HEK293 (cell line): ENCODE measurements around the gene CAGE1.

Experiments
- ELK4 ChIP-seq: IDR thresholded peaks from 2 replicates; pipeline ENCODE4 v1.6.1; 2011; ENCODE audit warnings: mild to moderate bottlenecking, low read depth, low read length, borderline replicate concordance
- MEIS1 ChIP-seq: sonication (generic); formaldehyde crosslinking; IDR thresholded peaks from 2 replicates; pipeline ENCODE4 v1.8.1; 2022; ENCODE audit warnings: missing genetic modification reagents, mild to moderate bottlenecking, borderline replicate concordance
- PBX3 ChIP-seq: sonication (generic); formaldehyde crosslinking; IDR thresholded peaks from 2 replicates; pipeline ENCODE4 v1.8.1; 2022; ENCODE audit warnings: mild to moderate bottlenecking, moderate library complexity, missing genetic modification reagents
- PRDM1 ChIP-seq: fragments of 450-650 bp; formaldehyde crosslinking; IDR thresholded peaks from 2 replicates; pipeline ENCODE4; 2016; ENCODE audit warnings: missing biosample characterization, missing genetic modification characterization
- SALL2 ChIP-seq: fragments of 450-650 bp; formaldehyde crosslinking; IDR thresholded peaks from 2 replicates; pipeline ENCODE4 v1.5.0; 2017; ENCODE audit warnings: missing biosample characterization, mild to moderate bottlenecking, missing genetic modification characterization, borderline replicate concordance
- SP2 ChIP-seq: fragments of 450-650 bp; formaldehyde crosslinking; IDR thresholded peaks from 2 replicates; pipeline ENCODE4 v1.5.1; 2016; ENCODE audit warnings: missing biosample characterization, missing genetic modification characterization
- TSHZ1 ChIP-seq: fragments of 450-650 bp; formaldehyde crosslinking; IDR thresholded peaks from 2 replicates; pipeline ENCODE4 v1.5.1; 2016; ENCODE audit warnings: missing biosample characterization, missing genetic modification characterization, borderline replicate concordance
- ZBTB44 ChIP-seq: fragments of 450-650 bp; IDR thresholded peaks from 2 replicates; pipeline ENCODE4 v1.5.1; 2018; ENCODE audit warnings: missing biosample characterization, mild to moderate bottlenecking, missing genetic modification characterization
- ZBTB7A ChIP-seq: fragments of 450-650 bp; formaldehyde crosslinking; IDR thresholded peaks from 2 replicates; pipeline ENCODE4 v1.5.1; 2016; ENCODE audit warnings: low read depth, missing biosample characterization, missing genetic modification characterization
- ZNF155 ChIP-seq: fragments of 450-650 bp; formaldehyde crosslinking; IDR thresholded peaks from 2 replicates; pipeline ENCODE4 v1.5.1; 2016; ENCODE audit warnings: missing biosample characterization, missing genetic modification characterization
- ZNF157 ChIP-seq: fragments of 450-650 bp; formaldehyde crosslinking; IDR thresholded peaks from 2 replicates; pipeline ENCODE4 v1.5.1; 2016; ENCODE audit warnings: missing biosample characterization, missing genetic modification characterization
- ZNF239 ChIP-seq: fragments of 450-650 bp; formaldehyde crosslinking; IDR thresholded peaks from 2 replicates; pipeline ENCODE4 v1.5.1; 2016; ENCODE audit warnings: missing biosample characterization, missing genetic modification characterization
- ZNF292 ChIP-seq: fragments of 450-650 bp; formaldehyde crosslinking; IDR thresholded peaks from 2 replicates; pipeline ENCODE4 v1.5.1; 2016; ENCODE audit warnings: low read depth, missing biosample characterization, missing genetic modification characterization, borderline replicate concordance
- ZNF302 ChIP-seq: fragments of 450-650 bp; formaldehyde crosslinking; IDR thresholded peaks from 2 replicates; pipeline ENCODE4 v1.5.1; 2016; ENCODE audit warnings: missing biosample characterization, missing genetic modification characterization, low read depth
- ZNF311 ChIP-seq: fragments of 450-650 bp; formaldehyde crosslinking; IDR thresholded peaks from 2 replicates; pipeline ENCODE4 v1.5.1; 2017; ENCODE audit warnings: missing biosample characterization, missing genetic modification characterization, borderline replicate concordance
- ZNF391 ChIP-seq: fragments of 450-650 bp; formaldehyde crosslinking; IDR thresholded peaks from 2 replicates; pipeline ENCODE4 v1.5.1; 2016; ENCODE audit warnings: low read depth, missing biosample characterization, missing genetic modification characterization, borderline replicate concordance
- ZNF398 ChIP-seq: fragments of 450-650 bp; formaldehyde crosslinking; IDR thresholded peaks from 2 replicates; pipeline ENCODE4 v1.5.1; 2017; ENCODE audit warnings: missing biosample characterization, missing genetic modification characterization
- ZNF514 ChIP-seq: fragments of 450-650 bp; formaldehyde crosslinking; IDR thresholded peaks from 2 replicates; pipeline ENCODE4 v1.5.1; 2016; ENCODE audit warnings: missing biosample characterization, missing genetic modification characterization
- ZNF561 ChIP-seq: fragments of 450-650 bp; IDR thresholded peaks from 2 replicates; pipeline ENCODE4 v1.5.1; 2018; ENCODE audit warnings: missing biosample characterization, missing genetic modification characterization, borderline replicate concordance
- ZNF571 ChIP-seq: fragments of 450-650 bp; formaldehyde crosslinking; IDR thresholded peaks from 2 replicates; pipeline ENCODE4 v1.5.0; 2017; ENCODE audit warnings: missing biosample characterization, missing genetic modification characterization
- ZNF645 ChIP-seq: fragments of 450-650 bp; formaldehyde crosslinking; IDR thresholded peaks from 2 replicates; pipeline ENCODE4; 2016; ENCODE audit warnings: missing biosample characterization, missing genetic modification characterization
- ZNF692 ChIP-seq: fragments of 450-650 bp; formaldehyde crosslinking; IDR thresholded peaks from 2 replicates; pipeline ENCODE4 v1.5.1; 2016; ENCODE audit warnings: missing biosample characterization, missing genetic modification characterization
- ZNF704 ChIP-seq: fragments of 450-650 bp; formaldehyde crosslinking; IDR thresholded peaks from 2 replicates; pipeline ENCODE4 v1.5.1; 2016; ENCODE audit warnings: missing biosample characterization, missing genetic modification characterization
- ZNF777 ChIP-seq: fragments of 450-650 bp; formaldehyde crosslinking; IDR thresholded peaks from 2 replicates; pipeline ENCODE4 v1.5.1; 2017; ENCODE audit warnings: missing biosample characterization, missing genetic modification characterization, borderline replicate concordance
- ZXDB ChIP-seq: fragments of 450-650 bp; formaldehyde crosslinking; IDR thresholded peaks from 2 replicates; pipeline ENCODE4 v1.5.1; 2016; ENCODE audit warnings: missing biosample characterization, missing genetic modification characterization

Gene CAGE1

GRCh38 chr6:7389451-7390225 lies at the start of gene CAGE1, which contains the start of gene RIOK1 (continued):
- no peak for TF ChIP-seq ZNF391 (tag by site-specific recombination)
- TF ChIP-seq ZNF514 (tag by site-specific recombination), result no peak
- TF ChIP-seq ZXDB (tag by site-specific recombination), result peak; percentile 88
- 0 out of 2 replicates have a peak, but pooled peaks have one; percentile 32 for TF ChIP-seq MEIS1 (CRISPR knock-in tag)
- no peak for TF ChIP-seq ZNF155 (tag by site-specific recombination)
- TF ChIP-seq ZBTB7A (tag by site-specific recombination), result no peak
- TF ChIP-seq ZNF311, result no peak
- no peak for TF ChIP-seq PRDM1 (tag by site-specific recombination)
- TF ChIP-seq ZNF777, result peak; percentile 92
- peak; percentile 42; the same call in 1 of the 2 replicates for TF ChIP-seq ZNF398 (tag by site-specific recombination)
- TF ChIP-seq ZNF704 (tag by site-specific recombination), result peak; percentile 70; the same call in 1 of the 2 replicates
- TF ChIP-seq ZBTB44, result no peak
- TF ChIP-seq ZNF561 (tag by site-specific recombination), result peak; percentile 56
- no peak for TF ChIP-seq PBX3 (CRISPR knock-in tag)
- peak; percentile 85 for TF ChIP-seq SP2 (tag by site-specific recombination)
- no peak for TF ChIP-seq ZNF157 (tag by site-specific recombination)
- TF ChIP-seq ZNF692 (tag by site-specific recombination), result peak; percentile 89
- TF ChIP-seq ZNF645 (tag by site-specific recombination), result no peak
- no peak for TF ChIP-seq ZNF302 (tag by site-specific recombination)
- TF ChIP-seq ZNF292, result no peak
- no peak for TF ChIP-seq SALL2
- TF ChIP-seq ZNF571 (tag by site-specific recombination), result no peak
- TF ChIP-seq TSHZ1 (tag by site-specific recombination), result no peak; the same call in 1 of the 2 replicates
- no peak for TF ChIP-seq ZNF239
- TF ChIP-seq ELK4, result peak; percentile 50; the same call in 1 of the 2 replicates
